NCI-H2196 (cell line): ENCODE data around the gene SEPHS2.

Source experiments
- DNase-seq: peaks from one replicate; lab custom pipeline; 2025; ENCODE audit not compliant: unreplicated experiment; lab: John Stamatoyannopoulos, UW

The SEPHS2 gene

DNA sequence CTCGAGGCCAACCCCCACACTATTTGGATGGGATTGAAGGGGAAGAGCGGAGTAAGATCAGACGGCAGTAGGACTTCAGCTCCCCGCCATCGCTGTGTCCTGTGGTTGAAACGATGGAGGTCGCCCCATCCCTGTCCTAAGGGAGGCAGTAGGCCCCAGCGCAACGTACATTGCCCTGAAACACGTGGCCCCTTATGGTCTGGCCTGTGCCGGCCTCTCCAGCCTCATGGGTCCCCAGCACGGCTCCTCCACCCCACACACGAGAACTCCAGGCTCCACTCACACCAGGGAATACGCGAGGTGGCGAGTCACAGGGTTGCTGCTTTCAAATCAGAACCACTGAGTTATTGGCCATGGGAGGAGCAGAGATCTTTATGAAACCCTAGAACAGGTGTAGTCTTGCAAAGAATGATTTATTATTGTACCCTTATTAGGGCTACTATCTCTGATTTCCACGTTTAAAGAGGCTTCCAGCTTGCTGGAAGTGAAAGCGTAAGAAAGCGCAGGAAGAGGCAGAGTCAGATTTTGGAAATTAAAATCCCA is 15.2 kb downstream of the SEPHS2 start:
- DNase-seq = no peak

DNA sequence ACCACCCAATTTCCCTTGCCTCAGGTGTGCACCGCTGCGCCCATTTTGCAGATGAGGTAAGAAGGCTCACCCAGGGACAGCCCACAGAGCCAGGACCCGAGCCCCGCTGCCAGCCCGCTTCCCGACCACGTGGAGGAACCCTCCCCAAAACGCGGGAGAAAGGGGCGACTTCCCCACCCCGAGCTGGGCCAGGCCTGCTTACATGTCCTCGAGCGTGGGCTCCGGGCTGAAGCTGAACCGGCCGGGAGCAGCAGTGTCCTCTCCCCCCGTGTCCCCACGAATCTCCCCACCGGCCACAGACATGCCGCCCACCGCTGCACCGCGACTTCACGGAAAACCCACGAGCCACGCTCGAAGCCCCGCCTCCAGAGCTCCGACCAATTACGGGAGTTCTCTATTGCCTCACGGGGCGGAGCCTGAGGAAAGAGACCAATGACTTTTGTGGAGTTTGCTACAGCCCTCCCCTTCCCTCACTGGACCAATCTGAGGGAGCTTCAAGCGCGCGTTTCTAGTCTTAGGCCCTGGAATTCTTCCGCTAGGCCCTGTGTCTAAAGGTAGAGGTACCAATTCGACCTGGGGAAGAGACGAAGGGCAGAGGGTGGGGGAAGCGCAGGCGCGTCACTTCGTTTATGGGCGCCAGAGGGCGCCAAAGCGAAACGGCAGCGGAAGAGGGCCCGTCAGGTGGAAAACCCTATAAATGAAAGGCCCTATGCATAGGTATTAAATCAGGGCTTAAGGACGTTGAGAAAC is 15.8 kb downstream of the SEPHS2 start, which contains the start of gene DCTPP1:
DCTPP1 (minus strand) TSS at position 353 of the 750 bp plus-strand sequence; CDS start at position 303, 50 bp downstream.
- DNase-seq = peak; percentile 99

DNA sequence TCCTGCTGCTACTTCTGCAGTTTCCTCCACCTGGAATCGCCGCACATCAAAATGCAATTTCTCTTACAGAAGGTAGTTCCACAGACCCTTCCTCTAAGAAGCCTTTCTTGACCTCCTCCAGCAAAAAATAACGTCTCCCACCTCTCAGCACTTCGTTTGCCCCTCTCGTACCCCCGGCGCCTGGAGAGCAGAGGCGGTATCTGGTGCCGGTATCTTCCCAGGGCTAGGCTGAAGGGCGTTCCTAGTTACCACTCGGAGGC is 16.3 kb downstream of the SEPHS2 start:
- no peak for DNase-seq

DNA sequence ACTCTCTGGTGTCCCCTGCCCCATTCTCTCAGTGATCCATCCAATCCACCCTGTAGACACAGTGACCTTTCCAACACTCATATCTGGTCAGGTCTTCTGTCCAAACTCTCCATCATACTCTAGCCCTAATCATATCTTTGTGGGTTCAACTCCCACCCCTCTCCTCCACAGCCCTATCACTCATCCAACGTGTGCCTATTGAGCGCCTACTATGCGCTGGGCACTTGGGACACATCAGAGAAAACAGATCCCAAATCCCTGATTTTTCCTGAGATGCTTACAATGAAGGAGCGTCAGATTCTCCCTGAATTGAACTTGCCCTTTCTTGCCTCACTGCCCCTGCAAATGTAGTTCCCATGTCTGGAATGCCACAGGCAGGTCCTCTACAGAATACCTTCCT is 17.6 kb downstream of the SEPHS2 start:
- no peak for DNase-seq

DNA sequence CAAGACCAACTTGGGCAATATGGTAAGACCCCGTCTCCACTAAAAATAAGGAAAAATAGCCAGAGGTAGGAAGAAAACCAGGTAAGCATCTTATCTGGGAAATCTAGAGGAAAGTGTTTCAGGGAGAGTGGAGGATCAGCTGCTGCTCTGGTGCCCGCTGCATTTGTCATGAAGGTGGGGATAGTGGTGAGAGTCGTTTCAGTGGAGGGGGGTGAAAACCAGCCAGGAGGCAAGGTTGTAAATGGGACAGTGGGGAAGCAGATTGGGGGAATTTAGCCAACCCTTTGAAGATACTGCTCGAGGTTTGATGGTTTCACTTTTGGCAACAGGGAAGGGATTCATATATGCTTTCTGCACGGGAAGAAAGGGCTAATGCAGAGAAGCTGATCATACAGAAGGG is 24.7 kb downstream of the SEPHS2 start:
- no peak for DNase-seq

DNA sequence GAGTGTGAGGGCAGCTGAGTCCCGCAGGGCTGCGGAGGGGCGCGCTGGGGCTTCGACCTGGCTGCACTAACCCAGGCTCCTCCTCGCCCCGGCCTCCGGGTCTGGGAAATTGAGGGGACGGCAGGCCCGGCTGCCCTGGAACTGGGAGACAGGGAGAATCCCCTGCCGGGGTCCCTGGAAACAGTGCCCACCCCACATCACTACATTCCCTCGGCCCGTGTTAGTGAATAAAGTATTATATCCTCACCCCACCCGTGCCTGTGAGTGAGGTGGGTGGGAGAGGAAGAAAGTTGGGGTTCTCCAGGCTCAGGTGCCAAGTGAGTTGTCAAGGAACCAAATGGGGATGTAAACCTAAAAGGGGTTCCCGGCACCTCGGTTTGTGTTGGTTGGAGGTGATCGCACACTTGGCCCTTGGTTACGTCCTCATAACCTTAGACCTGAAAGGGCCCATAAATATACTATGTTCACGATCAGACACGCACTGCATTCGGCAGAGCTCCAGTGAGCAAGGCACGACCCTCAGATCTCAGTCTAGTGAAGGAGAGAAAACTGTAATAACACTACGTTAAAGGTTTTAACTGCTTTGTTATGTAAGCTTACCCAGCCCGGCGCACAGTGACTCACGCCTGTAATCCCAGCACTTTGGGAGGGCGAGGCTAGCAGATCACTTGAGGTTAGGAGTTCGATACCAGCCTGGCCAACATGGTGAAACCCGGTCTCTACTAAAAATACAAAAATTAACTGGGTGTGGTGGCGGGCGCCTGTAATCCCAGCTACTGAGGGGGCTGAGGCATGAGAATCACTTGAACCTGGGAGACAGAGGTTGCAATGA is 27.1 kb downstream of the SEPHS2 start:
- DNase-seq = no peak

DNA sequence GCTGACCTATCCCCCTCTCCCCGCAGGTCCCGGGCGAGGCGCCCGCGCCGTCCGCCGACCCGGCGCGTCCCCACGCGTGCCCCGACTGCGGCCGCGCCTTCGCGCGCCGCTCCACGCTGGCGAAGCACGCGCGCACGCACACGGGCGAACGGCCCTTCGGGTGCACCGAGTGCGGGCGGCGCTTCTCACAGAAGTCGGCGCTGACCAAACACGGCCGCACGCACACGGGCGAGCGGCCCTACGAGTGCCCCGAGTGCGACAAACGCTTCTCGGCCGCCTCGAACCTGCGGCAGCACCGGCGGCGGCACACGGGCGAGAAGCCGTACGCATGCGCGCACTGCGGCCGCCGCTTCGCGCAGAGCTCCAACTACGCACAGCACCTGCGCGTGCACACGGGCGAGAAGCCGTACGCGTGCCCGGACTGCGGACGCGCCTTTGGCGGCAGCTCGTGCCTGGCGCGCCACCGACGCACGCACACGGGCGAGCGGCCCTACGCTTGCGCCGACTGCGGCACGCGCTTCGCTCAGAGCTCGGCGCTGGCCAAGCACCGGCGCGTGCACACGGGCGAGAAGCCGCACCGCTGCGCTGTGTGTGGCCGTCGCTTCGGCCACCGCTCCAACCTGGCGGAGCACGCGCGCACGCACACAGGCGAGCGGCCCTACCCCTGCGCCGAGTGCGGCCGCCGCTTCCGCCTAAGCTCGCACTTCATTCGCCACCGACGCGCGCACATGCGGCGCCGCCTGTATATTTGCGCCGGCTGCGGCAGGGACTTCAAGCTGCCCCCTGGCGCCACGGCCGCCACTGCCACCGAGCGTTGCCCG is 27.9 kb downstream of the SEPHS2 start:
- DNase-seq = peak; percentile 98

DNA sequence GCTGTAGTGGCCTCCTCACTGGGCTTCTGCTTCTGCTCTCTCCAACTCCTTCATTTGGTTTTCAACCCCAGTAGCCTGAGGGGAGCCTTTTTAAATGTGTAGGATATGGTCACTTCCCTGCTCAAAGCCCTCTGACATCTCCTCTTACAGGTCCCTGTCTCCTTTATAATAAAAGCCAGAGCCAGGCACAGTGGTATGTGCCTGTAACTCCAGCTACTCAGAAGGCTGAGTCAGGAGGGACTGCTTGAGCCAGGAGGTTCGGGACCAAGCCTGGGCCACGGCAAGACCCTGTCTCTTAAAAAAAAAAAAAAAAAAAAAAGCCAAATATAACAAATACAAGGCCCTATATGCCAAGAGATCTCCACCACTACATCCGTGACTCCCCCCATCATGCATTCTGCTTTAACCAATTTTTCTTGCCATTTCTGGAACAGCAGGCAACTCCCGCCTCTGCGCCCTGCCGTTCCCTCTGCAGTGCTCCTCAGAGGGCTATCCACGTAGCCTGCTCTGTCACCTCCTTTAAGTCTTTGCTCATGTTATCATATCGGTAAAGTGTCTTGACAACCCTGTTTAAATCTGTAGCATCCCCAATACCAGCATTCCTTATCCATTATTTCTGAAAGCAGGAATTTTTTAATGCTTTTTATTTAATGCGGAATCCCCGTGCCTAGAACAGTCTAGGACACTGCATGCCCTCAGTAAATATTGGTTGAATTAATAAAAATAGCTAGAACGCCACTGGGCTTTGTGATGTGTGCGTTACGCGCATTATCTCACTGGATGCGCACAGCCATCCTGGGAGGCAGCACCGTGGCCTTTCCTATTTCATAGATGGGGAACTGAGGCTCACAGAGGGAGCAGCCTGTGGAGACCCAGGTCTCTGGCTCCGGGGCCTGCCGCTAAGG is 28.8 kb downstream of the SEPHS2 start:
- peak; percentile 42 for DNase-seq

DNA sequence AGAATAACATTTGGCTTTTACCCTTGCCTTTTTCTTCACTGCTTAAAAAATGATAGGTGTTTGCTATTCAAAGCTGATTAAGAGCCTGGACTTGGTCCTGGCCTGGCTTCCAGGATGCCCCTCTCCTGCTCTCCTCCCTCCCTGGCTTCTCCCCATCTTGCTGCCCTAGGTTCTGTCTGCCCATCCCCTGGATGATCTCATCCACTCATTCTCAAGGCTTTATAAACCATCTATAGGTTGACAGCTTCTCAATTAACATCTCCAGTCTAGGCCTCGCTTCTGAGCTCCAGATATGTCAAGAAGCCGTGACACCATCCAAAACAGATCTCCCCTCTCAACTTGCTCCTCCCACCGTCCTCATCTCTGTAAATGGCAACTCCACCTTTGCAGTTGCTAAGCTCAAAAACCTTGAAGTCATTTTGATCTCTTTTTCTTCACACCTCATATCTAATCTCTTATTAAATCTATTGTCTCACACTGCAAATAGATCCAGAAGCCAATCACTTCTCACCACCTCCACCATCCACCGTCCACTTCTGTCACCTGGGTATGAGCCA is 29.5 kb downstream of the SEPHS2 start:
- no peak for DNase-seq

DNA sequence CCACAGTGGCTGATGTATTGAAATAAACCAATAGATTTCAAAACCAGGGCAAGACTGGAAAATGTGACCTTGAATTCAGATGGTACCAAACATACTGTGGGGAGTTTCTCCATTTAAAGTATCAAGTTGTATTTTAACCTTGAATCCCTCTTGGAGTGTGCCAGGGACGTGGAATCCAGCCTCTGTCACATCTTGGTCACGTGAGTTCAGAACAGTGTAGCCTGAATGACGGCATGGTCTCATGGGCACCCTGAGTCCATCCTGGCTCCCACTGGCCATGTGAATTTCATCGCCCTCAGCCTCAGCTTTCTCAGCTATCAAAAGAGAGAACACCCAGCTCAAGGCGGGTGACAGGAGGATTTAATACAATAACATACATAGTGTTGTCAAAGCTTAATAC is 31.5 kb downstream of the SEPHS2 start:
- no peak for DNase-seq

DNA sequence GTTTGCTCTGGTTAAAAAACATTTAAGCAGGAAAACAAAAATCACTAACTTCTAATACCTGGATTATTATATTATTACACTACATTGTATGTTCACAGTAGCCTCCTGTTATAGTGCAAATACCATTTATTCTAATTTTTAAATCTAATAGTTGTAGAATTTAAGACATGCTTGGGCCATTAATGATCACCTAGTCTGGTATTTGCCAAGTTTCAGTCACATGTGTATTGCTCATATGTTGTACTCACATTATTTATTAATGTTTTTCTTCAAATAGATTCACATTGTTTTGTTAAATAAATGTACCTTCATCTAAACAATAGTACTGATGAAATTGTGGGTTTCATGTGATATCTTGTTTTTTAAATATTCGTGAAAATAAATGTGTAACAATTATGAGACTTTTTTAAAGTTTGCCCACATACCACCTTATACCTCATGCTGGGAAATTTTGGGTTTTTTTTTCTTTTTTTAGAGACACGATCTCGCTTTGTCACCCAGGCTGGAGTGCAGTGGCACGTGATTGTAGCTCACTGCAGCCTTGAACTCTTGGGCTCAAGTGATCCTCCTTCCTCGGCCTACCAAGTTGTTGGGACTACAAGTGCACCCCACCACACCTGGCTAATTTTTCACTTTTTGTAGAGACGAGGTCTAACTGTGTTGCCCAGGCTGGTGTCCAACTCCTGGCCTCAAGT is 32.4 kb downstream of the SEPHS2 start:
- DNase-seq = no peak

DNA sequence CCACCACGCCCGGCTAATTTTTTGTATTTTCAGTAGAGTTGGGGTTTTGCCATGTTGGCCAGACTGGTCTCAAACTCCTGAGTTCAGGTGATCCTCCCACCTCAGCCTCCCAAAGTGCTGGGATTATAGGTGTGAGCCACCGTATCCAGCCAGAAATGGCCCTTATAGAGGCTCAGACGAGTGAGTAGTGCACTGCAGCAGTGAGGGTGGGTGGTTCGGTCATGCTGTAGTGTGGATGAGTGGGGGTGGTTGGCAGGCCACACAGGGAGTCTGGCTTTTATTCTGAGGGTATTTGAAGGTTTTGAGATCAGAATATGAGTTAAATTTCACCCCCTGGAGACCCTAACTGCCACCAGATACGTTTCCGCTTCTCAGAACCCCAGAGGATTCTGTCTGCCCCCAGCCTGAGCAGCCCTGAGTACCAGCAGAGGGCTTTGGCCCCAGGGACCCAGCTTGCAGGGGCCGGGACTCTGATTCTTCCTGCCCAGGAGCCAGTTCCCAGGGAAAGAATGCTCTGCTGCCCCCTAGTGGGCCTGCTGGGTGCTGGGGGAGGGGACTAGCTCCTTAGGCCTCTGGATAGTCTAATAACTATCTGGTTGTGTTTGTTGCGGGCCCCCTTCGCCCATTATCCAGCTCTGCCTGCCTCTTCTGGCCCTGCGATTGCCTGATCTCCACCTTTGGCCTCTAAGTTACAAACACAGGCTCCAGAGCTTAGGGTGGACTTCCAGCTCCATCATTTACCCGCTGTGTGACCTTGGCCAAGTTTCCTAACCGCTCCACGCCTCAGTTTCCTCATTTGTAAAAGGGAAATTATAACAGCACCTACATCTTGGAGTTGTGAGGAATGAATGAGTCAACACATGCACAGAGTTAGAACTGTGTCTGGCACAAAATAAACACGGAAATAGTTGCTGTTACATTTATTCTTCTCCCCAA is 36.3 kb downstream of the SEPHS2 start:
- DNase-seq = peak; percentile 89

DNA sequence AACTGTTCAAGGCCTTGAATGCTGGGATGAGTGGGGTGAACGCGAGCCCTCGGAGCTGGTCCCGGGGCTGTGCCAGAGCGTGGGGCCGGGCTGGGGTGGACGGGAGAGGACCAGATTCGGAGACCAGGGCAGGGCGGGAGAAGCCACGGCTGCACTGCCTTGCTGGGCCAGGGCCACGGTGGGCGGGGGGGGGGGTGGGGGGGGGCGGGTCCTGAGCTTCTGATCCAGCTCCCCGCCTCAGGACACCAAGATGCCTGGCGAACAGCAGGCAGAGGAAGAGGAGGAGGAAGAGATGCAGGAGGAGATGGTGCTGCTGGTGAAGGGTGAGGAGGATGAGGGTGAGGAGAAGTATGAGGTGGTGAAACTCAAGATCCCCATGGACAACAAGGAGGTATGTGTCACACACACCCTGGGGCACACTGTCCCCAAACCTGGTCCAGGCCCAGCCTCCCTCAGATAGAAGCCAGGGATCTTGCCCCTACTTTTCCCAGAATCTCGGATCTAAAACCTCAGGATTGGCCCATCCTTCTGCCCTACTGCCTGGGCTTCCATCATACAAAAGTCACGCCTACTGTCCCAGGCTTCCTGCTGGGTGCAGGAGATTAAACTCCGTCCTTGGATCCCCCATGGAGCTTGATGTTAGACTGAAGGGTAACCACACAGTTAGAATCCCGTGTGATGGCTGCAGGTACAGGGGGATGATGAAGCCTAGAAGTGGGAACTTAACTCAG is 37.7 kb downstream of the SEPHS2 start:
- no peak for DNase-seq

DNA sequence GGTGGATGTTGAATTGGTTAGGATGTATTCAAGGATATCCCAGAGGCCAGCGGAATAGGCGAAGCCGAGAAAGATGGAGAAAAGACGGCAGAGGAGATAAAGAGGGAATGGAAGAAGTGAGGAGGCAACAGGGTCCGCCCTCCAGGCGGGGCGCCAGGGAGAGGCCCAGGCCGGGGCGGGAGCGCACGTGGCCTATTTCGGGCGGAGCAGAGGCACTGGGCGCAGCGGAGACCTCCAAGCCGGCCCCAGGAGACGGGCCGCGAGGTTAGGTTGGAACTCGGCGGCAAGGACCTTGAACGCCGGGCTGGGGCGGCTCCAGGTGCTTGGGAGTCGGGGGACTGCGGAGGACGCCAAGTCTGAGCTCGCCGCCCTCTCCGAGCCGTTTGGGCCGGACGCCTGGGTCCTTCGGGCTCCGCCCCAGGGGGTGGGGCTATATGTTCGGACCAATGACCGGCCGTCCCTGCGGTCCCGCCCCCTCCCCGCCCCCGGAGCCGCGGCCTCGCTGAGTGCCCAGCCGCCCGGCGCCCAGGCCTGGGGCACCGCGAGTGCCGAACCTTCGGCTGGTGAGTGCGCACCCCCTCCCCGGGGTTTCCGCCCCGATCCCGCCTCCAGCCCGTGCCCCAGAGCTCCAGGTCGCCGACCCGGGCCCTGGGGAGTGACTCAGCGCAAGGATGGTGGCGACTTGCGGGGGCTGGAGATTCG is 38.4 kb downstream of the SEPHS2 start, which contains the start of gene ZNF771:
ZNF771 (plus strand) TSS at position 505 of the 702 bp plus-strand sequence. CDS start 448 bp downstream, outside the sequence.
- DNase-seq = peak; percentile 94

DNA sequence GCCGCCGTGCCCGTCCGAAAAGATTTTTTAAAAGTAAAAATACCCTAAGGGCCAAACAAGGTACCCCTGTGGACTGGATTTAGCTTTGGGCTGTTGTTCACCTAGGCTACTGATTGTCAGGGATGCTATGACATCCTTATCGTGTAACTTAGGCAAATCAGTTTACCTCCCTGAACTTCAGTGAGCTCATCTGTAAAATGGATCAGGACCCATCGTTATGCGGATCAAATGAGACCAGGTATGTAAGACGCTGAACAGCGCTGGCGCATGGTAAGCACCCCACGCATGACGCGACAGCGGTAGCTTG is 38.9 kb downstream of the SEPHS2 start:
- no peak for DNase-seq

DNA sequence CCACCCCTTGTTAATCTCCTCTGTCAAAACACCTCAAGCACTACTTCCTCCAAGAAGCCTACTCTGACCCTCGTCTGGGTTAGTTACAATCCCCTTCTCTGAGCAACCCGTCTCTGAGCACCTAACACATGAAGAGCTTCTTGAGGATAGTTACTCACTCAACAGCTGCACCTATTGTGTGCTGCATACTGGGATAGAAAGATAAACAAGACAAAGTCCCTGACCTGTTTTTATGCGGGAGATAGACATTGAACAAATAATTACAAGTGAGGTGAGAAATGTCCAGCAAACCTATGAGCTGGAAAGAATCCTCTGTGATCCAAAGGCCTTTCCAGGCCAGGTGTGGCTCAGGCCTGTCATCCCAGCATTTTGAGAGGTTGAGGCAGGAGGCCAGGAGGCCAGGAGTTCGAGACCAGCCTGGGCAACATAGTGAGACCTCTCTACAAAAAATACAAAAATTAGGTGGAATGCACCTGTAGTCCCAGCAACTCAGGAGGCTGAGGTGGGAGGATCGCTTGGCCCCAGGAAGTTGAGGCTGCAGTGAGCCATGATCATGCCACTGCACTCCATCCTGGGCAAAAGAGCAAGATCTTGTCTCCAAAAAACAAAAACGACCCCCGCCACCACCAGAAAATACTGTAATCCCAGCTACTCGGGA is 43.8 kb downstream of the SEPHS2 start:
- no peak for DNase-seq
